GM18517 (cell line): Measurements from ENCODE around the gene MACF1.
"Not testable (repeated sequence)": the region's sequence is repeated elsewhere in the genome, so short reads cannot be mapped to it uniquely, and the experiment has no call there.

Source experiments
- ATAC-seq: cut with Tn5 transposase; IDR thresholded peaks from one replicate; pipeline ENCODE4 v1.9.1; 2021; ENCODE audit warnings: mild to moderate bottlenecking, moderate library complexity; ENCODE audit not compliant: unreplicated experiment

Gene MACF1

DNA sequence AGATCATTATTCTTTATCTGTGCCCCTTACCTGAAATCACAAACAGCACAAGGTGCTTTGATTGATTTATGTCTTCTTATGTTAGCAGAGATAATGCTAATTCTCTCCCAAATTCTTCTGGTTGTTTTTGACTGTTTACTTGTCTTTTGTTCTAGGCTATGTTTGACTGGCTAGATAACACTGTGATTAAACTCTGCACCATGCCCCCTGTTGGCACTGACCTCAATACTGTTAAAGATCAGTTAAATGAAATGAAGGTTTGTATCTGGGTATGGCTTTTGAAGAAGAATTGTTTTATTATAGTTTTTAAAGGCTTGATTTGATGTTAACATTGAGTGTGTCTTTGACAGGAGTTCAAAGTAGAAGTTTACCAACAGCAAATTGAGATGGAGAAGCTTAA, 237.3 kb downstream of the MACF1 start:
- ATAC-seq, result no peak

DNA sequence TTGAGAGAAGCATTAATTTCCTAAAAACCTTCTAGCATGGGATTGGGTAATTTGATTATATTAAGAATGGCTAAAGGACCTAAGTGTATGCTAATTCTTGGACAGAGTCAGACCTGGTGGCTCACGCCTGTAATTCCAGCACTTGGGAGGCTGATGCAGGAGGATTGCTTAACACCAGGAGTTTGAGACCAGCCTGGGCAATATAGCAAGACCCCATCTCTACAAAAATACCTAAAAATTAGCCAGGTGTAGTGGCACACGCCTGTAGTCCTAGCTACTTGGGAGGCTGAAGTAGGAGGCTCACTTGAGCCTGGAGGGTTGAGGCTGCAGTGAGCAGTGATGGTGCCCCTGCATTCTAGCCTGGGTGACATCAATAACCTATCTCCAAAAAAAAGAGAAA, 241.1 kb downstream of the MACF1 start:
- no peak for ATAC-seq

DNA sequence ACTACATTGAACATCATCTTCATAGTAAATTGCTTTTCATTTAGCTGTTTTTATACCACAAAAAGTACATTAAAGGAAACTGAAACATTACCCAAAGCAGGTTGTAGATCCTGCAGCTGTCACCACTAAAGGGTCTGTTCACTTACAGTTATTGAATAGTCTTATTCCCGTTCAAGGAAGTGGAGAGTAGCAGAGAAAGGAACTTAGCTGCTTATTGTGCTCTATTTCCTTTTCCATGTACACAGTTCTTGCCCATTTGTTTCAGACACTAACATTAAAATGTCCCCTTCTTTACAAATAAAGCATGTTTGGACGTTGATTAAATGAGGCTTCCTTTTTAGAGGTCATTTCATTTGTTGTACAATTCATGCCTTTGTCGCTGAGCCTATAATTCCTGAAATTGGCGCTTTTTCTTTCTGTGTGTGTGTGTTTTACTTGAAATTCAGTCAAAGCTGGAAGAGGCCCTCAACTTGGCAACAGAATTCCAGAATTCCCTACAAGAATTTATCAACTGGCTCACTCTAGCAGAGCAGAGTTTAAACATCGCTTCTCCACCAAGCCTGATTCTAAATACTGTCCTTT, 242.6 kb downstream of the MACF1 start:
- no peak for ATAC-seq

DNA sequence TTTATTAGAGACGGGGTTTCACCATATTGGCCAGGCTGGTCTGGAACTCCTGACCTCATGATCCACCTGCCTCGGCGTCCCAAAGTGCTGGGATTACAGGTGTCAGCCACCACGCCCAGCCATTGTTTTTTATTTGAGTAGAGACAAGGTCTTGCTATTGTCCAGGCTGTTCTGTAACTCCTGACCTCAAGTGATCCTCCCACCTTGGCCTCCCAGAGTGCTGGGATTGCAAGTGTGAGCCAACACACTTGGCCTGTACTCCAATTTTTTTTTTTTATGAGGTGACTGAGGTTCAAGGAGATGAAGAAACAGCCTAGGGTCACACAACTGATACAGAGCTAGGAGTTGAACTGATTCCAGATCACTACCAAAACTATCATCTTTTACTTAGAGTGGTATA, 245.5 kb downstream of the MACF1 start:
- not testable (repeated sequence) for ATAC-seq

DNA sequence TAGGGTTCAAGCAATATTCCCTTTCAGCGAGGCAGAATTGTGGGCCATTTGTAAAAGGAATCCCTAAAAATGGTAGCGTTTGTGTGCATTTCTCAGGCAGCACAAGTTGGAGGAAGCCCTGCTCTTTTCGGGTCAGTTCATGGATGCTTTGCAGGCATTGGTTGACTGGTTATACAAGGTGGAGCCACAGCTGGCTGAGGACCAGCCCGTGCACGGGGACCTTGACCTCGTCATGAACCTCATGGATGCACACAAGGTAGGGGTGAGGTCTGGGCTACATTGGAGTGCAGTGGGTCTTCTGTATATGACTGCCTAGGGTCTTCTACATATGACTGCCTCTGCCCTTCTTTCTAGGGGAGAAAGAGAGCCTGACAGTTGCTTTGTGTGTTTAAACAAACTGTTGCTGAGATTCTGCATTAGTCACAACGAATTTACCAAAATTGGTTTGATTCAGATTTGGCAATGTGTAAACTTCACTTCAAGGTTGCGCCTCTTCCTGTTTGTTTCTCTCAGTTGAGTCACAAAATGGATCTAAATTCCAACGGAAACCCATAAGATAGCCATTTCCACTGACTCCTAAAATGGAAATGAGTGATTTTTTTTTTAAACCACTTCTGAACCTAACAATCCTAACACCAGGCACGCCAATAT, 246.6 kb downstream of the MACF1 start:
- ATAC-seq, result no peak

DNA sequence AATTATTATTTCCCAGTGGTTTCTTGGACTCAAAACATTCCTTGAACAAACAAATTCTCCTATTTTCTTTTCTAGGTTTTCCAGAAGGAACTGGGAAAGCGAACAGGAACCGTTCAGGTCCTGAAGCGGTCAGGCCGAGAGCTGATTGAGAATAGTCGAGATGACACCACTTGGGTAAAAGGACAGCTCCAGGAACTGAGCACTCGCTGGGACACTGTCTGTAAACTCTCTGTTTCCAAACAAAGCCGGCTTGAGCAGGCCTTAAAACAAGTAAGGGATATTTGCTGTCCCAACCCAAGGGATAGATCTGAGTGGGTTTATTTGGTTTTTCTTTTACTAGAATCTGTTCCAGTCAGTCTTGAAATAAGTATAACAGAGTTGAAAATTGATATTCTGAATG, 247.6 kb downstream of the MACF1 start:
- no peak for ATAC-seq

DNA sequence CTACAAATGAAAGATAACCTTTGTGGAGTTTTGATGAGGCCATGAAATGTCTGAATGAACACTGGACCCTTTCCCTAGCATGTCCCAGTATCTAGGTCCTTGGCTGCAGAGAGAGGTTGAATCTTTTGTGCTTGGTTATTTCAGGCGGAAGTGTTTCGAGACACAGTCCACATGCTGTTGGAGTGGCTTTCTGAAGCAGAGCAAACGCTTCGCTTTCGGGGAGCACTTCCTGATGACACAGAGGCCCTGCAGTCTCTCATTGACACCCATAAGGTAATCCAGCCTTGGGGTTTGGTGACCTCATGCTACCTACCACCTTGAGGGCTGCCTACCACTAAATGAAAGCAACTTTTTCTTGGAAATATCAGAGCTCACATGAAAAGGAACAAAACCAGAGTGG, 248.0 kb downstream of the MACF1 start:
- no peak for ATAC-seq

DNA sequence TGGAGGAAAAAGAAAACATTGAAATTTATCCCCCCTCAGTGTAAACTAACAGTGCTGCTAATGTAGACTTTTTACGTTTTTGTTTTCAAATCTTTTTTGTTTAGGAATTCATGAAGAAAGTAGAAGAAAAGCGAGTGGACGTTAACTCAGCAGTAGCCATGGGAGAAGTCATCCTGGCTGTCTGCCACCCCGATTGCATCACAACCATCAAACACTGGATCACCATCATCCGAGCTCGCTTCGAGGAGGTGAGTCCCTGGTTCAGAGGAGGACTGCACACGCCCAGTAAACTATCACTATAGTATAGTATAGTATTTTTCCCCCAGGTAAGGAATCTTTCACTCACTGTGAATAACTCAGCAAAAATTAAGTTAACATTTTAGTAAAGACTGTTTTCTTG, 249.1 kb downstream of the MACF1 start:
- no peak for ATAC-seq

DNA sequence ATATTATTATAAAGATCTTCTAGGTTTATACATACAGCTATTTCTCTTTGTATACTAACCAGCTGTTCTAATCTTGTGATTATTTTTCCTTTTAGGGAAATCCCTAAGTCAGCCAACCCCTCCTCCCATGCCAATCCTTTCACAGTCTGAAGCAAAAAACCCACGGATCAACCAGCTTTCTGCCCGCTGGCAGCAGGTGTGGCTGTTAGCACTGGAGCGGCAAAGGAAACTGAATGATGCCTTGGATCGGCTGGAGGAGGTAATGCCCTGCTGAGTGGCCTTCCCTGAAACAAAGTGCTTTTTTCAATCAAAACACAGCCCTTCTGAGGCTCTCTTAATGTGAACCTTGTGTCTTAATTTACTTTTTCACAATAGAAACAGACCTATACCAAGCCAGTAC, 254.5 kb downstream of the MACF1 start:
- no peak for ATAC-seq

DNA sequence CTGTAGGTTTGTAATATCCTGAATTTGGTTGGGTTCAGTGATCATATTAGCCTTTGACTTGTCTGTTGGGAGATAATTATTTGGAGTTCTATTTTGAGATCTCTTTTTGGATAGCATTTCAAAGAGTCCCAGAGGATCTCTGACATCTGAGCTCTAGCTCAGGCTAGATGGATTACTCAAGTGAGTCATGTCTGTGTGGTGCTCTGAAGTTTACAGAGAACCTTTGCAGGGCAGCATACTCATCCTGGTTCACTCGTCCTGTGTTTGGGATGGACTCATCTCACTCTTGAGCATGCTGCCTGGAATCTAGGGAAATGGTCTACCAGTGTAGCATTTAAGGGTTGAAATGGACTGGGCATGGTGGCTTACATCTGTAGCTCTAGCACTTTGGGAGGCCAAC, 257.6 kb downstream of the MACF1 start:
- ATAC-seq, result no peak

DNA sequence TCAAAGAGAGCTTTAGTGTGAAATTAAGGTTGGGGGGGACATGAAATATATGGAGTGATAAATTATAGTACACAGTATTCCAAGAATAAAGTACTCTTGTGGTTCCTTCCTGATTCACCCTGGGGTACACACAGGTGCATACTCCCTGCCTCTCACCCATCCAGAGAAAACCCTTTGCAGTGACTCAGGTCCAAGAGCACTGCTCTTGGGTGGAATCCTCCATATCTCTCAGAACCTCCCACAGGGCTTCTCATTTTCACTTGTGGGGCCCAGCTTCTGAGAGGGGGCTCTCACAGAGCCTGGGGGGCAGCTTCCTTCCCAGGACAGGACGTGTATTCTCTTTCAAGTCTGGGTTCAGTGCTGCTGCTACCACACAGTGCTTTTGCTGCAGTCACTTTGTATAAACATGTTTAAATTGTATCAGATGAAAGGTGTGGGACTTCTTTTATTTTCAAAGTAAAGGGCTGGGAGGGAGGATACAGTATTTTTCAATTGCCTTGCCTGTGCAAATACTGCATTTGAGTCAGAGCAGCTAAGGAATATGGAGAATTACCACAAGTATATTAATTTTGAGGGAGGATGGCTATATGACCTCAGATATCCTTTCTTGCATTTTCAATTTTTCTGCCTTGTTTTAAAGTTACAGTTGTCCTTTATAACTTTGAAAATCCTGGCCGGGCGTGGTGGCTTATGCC, 262.1 kb downstream of the MACF1 start:
- ATAC-seq, result no peak

DNA sequence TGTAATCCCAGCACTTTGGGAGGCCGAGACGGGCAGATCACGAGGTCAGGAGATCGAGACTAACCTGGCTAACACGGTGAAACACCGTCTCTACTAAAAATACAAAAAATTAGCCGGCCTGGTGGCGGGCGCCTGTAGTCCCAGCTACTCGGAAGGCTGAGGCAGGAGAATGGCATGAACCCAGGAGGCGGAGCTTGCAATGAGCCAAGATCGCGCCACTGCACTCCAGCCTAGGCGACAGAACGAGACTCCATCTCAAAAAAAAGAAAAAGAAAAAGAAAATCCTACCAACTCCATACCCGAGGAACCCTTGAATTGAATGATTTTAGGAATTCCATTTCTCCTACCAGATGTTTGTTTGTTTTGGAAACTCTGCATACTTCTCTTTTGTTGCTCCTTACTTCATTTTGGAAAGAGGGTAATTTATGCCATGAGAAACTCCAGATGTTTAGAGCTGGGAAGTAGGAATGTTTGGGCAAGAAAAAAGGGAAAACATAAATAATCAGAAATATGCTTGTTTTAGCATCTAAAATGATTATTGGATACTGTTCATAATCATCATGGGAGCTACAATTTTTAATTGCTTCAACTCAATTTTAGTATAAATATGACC, 262.7 kb downstream of the MACF1 start:
- not testable (repeated sequence) for ATAC-seq

DNA sequence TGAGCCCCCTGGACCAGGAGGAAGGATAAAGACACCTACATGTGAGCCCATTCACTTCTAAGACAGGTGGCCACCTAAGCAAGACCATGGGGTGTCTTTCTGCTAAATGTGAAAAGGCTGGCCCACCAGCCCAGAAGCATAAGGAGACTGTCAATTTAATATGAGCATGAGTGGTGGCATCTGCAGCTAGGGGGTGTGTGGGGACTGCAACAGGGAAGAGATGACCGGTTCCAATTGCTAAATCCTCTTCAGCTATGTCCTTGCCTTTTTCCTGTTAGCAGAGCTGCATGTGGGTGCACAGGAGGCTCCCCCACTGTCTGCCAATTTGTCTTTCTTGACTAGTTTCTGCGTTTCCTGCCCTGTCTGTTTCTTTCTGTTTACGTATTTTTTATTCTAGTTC, 264.7 kb downstream of the MACF1 start:
- ATAC-seq, result no peak

DNA sequence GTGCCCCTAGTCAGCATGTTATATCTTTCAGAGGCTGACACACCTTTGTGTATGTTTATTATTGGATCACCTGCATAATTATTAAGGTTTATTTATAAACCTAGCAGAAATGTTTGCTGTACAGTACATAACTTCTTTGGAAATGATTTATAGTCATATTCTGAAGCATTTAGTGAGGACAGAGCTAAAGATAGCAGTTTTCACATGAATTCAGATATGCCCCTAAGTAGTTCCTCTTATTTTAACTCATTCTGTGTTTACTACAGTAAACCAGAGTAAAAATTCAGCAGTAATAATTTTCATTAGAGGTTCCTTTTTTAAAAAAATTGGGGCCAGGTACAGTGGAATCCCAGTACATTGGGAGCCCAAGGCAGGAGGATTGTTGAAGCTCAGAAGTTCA, 265.5 kb downstream of the MACF1 start:
- ATAC-seq, result no peak

DNA sequence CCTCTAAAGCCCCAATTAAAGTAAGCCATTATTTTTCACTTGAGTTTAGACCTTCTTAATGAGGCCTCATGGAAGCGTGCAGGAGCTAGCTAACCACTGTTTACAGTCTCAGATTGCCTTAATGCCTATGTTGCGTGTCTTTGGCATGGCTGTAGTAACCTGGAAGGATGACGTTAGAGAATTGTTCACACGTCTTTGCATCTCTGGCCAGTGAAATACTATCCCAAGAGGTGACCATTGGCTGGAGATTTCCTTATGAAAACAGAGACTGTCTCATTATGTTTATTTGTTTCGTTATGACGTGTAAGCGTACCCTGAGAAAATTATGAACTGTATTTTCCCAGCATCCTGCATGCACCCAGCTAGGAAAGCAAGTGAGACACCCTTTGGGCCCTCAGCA, 268.3 kb downstream of the MACF1 start:
- no peak for ATAC-seq

DNA sequence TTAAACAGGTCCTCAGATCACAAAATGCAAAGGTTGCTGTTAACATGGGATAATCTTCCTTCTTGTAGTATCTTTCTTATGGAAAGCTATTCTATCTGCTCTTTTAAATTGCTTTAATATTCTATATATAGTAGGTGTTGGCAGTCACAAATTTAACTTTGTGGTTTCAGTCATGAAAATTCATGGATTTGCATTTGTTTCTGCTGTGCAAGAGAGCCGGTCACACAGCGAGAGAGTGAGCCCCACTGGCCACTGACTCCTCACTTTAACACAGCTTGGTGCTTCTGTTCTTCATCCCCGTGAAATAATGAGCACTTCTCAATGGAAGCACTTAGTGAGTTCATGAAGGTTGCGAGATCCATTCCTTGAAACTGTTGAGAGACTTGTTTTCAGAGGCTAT, 268.8 kb downstream of the MACF1 start:
- ATAC-seq, result no peak

DNA sequence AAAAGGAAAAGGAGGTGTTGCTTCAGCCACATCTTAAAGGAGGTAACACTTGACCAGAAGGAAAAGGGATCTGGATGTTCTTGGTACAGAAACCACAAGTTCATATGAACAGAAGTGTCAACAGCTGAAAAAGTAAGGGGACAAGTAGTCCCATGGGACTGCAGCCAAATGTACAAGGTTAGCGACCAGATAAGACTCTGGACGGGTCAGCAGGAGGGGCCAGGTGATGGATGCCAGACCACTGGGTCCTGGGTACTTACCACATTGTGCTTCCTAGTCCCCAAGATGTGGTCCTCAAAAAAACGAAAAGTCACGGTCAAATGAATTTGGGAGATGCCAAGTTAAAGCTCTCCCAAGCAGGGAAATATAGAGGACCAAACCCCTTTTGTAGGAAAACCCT, 270.3 kb downstream of the MACF1 start:
- ATAC-seq, result no peak

DNA sequence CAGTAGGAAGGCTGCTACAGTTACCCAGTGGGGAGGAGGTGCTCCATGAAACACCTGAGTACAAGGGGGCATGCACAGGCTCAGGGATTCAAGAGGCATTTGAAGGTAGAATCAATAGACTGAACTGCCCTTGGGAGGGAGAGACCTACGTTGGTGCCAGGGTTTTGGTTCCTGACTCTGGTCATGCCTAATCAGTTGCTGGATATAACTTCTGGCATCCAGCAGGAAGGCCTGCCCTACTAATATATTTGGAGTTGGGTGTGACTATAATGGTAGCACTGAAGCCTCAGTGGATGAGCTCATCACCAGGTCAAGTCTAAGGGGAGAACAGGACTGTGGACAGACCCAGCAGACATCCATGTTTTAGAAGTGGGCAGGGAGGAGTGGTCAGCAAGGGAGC, 271.1 kb downstream of the MACF1 start:
- not testable (repeated sequence) for ATAC-seq

DNA sequence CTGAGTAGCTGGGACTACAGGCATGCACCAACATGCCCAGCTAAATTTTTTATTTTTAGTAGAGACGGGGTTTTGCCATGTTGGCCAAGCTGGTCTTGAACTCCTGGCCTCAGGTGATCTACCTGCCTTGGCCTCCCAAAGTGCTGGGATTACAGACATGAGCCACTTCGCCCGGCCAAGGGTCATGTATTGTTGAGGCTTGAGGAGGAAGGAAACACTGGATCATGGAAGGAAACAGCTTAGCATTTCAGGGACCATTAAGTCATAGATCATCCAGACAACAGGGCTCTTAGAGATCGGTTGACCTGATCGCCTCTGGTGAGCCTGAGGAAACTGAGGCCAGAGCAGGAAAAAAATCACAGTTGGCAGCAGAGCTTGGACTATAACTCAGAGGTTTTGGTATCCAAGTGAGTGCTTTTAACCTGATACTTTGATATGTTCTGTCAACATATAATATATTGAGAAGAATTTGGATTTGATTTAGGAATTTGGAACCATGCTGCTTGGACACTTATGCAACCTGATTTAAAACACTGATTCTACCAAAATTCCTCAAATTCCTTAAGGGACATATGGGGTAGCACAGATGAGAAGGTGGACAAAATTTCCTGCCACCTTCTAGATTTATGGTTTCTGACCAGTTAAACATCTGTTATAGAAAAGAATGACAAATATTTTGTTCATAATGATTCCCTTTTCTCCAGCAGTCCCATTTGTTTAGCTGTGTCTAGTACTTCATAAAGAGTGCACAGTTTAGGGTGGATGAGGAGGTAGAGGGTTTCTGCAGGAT, 273.8 kb downstream of the MACF1 start:
- no peak for ATAC-seq

DNA sequence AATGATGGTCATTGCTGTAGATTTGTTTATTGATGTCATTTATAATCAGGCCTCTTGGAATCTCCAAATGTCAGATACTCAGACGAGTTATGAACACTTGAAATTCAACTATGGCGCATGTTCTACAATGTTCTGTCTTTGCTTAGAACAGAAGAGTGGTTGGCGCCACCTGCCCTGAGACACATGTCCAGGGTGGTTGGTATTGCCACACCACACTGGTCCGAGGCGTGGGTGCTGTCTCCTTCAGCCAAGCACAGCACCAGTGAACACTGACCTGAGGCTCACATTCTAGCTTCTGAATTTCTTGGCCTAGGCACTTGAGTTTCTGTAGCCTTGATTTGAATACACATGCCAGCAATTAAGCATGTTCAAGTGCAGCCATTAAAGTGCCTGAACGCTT, 276.8 kb downstream of the MACF1 start:
- ATAC-seq, result no peak

DNA sequence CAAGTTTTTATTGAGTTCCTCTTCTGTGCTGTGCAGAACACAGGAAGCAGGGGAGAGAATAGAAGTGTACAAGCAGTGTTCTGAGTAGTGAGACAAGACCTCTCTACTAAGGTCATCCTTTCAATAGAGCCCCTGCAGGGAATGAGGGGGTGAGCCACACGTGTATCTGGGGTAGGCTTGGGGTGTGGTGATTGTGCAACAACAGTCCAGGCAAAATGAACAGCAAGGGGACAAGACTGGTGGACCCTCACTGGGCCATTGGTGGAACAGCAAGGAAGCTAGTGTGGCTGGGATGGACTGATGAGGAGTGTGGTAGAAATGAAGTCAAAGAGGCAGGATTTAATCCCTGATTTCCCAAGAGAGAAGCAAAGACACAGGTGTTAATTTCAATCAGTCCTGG, 278.8 kb downstream of the MACF1 start:
- no peak for ATAC-seq
